Testis (tissue), 3 donors: Measurements from ENCODE around the gene NINL. TPM values are rescaled to one million over a fixed set of nuclear protein-coding genes. Genes with fewer than 3 reads are reported as not detected.
"Not testable (repeated sequence)": the region's sequence is repeated elsewhere in the genome, so short reads cannot be mapped to it uniquely, and the experiment has no call there.

Experiments used
- DNase-seq: peaks from one replicate; pipeline ENCODE4 v3.0.0-alpha.2; 2019
- H3K27ac ChIP-seq, 2 donors: fragments of 200-600 bp; sonication (generic); one replicate each; pipeline ENCODE4 v1.5.1; 2019
- H3K27me3 ChIP-seq: fragments of 200-600 bp; sonication (generic); one replicate; pipeline ENCODE4 v1.5.1; 2019
- H3K36me3 ChIP-seq: fragments of 200-600 bp; sonication (generic); one replicate; pipeline ENCODE4 v1.5.1; 2017; ENCODE audit warnings: low read depth; ENCODE audit errors: missing control alignments
- H3K4me1 ChIP-seq: fragments of 200-600 bp; sonication (generic); one replicate; pipeline ENCODE4 v1.5.1; 2019
- H3K4me3 ChIP-seq, 2 donors: fragments of 200-600 bp; sonication (generic); one replicate each; pipeline ENCODE4 v1.5.1; 2017 to 2019
- H3K9me3 ChIP-seq: fragments of 200-600 bp; sonication (generic); one replicate; pipeline ENCODE4 v1.5.1; 2017
- POLR2A ChIP-seq: fragments of 450-650 bp; IDR thresholded peaks from one replicate; pipeline ENCODE4 v1.6.1; 2017; ENCODE audit warnings: antibody characterized with exemption, mild to moderate bottlenecking, moderate library complexity
- WGBS, 2 donors: methylation state at CpG; one replicate each; pipeline ENCODE4 v1.1.5; 2018; 5-methylcytosine and 5-hydroxymethylcytosine counted together
- intact Hi-C: fragments of 100-400 bp; cut with DNase I; formaldehyde crosslinking; loops from one replicate; pipeline ENCODE4 v1.15.1; 2023; ENCODE audit warnings: low total_unique reads
- polyA plus RNA-seq: library from polyadenylated mRNA; stranded (reverse); fragments of 350-450 nt; fragmentation: Illumina TruSeq; extraction: RNeasy Lipid Tissue Mini Kit (QIAGEN cat#74804); gene quantifications from one replicate; pipeline ENCODE4 v1.2.3, GENCODE V29; 2014; ENCODE audit warnings: low read depth, low replicate concordance; ENCODE audit not compliant: insufficient read depth
- total RNA-seq, 2 donors: library from RNA; depleted of rRNA; stranded (reverse); fragments of >200 nt; gene quantifications; one replicate each; pipeline ENCODE4 v1.2.3, GENCODE V29; 2016
- TF ChIP-seq, protein P1 (sequence below), 3 experiments: fragments of 450-650 bp in 2 of 3; fragments of 200-600 bp in 1 of 3; sonication (generic) in 1 of 3; IDR thresholded peaks; one replicate each; pipeline ENCODE4 v1.5.1; 2016 to 2019; ENCODE audit warnings: antibody characterized with exemption in 3 of 3, mild to moderate bottlenecking in 2 of 3, moderate library complexity in 1 of 3

Gene NINL
- total and polyA plus RNA-seq, 3 donors from 2014 or later, result 17.9 to 33.4 (median 32.8) TPM

DNA sequence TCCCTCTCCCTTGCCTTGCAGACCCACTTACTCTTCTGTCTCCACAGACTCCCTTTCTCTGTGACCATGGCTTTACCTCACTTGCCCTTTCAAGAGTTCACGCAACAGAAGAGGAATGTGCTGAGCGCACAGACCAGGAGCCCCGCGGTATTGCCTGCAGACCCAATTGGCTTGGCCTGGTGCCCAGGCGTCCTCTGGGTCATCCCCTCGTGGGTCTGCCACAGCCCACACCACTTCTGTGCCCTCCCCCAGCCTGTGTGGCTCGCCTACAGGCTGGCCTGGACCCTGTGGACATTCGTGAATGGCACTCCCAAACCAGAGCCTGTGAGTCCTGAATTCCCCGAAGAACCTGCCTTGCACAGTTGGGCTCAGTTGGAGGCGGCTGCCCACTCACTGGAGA lies 15.3 kb upstream of the NINL start:
- no peaks in the 10 kb centered on the region for H3K9me3 ChIP-seq
- no peak for DNase-seq
- 77 to 83% methylated on average over 10 of the region's 10 CpGs for WGBS, 2 donors
- no peaks in the 10 kb centered on the region for H3K4me1 ChIP-seq
- H3K36me3 ChIP-seq, result no peaks in the 10 kb centered on the region
- no peaks in the 10 kb centered on the region for H3K27me3 ChIP-seq
- H3K27ac ChIP-seq, result no peak overlapping the region
- intact Hi-C loops, result no loop called here
- H3K4me3 ChIP-seq, result no peak overlapping the region
- TF ChIP-seq POLR2A, result no peak
- TF ChIP-seq, protein P1, sequence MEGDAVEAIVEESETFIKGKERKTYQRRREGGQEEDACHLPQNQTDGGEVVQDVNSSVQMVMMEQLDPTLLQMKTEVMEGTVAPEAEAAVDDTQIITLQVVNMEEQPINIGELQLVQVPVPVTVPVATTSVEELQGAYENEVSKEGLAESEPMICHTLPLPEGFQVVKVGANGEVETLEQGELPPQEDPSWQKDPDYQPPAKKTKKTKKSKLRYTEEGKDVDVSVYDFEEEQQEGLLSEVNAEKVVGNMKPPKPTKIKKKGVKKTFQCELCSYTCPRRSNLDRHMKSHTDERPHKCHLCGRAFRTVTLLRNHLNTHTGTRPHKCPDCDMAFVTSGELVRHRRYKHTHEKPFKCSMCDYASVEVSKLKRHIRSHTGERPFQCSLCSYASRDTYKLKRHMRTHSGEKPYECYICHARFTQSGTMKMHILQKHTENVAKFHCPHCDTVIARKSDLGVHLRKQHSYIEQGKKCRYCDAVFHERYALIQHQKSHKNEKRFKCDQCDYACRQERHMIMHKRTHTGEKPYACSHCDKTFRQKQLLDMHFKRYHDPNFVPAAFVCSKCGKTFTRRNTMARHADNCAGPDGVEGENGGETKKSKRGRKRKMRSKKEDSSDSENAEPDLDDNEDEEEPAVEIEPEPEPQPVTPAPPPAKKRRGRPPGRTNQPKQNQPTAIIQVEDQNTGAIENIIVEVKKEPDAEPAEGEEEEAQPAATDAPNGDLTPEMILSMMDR (IDR thresholded peaks at IDR 0.05), result no peak

DNA sequence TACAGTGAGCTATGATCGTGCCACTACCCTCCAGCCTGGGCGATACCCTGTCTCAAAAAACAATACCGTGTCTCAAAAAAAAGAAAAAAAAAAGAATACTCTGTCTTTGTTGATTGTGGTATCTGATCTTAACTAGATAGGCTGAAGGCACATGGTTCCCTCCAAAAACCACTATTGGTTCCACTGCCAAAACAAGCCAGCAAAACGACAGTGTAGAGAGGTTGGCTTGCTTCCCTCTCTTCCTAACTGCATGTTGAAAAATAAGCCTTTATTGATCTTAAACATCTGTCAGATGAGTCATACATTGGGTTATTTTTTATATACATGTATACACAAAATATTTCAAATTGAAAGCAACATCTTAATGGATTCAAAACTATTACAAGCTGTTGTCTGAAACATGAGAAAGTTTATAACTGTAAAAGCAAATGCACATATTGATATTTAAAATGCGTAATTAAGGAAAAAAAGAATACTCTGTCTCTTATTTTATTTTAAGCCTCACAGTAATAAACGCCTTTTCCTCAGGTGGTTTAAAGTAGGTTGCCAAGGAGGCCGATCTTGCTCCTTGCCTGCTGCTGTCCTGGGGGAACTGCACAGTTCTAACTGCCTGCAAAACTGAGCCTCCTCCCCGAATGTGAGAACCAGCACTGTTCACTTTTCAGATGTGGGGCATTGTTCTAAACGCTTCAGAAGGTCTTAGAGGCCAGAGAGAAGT lies 7.0 kb upstream of the NINL start:
- Histone ChIP-seq H3K4me1 (no peaks in the 10 kb centered on the region), H3K4me3 (no peak overlapping the region), H3K27me3 (no peaks in the 10 kb centered on the region), H3K9me3 (no peaks in the 10 kb centered on the region), H3K36me3 (no peaks in the 10 kb centered on the region), H3K27ac (no peak overlapping the region)
- DNase-seq, result no peak
- intact Hi-C loops, result no loop called here
- TF ChIP-seq POLR2A, result no peak
- TF ChIP-seq, protein P1 (IDR thresholded peaks at IDR 0.05), result no peak
- 69 to 74% methylated on average over 9 of the region's 9 CpGs for WGBS, 2 donors

DNA sequence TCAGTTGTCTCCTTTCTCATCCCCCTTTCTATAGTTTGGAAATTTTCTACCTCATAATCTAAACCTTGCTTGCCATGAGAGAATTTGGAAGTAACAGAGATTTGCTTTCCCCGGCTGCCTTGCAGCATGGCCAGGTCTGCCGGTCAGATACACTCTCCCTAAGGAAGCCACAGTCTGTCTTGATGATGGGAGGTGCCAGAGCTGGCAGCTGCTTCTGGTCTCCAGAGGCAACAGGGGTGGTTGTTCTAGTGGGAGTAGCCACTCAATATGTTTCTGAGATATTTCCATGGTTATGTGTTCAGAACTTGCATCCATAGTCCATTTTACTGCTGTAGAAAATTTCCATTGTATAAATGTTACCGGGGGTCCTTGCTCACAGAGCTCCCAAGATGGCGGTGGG lies 5.4 kb upstream of the NINL start:
- 70% methylated on average over 4 of the region's 4 CpGs for WGBS, 2 donors
- H3K27me3 ChIP-seq, H3K27ac ChIP-seq, H3K36me3 ChIP-seq, H3K9me3 ChIP-seq, DNase-seq, H3K4me1 ChIP-seq, intact Hi-C loops, H3K4me3 ChIP-seq: not testable (repeated sequence)

DNA sequence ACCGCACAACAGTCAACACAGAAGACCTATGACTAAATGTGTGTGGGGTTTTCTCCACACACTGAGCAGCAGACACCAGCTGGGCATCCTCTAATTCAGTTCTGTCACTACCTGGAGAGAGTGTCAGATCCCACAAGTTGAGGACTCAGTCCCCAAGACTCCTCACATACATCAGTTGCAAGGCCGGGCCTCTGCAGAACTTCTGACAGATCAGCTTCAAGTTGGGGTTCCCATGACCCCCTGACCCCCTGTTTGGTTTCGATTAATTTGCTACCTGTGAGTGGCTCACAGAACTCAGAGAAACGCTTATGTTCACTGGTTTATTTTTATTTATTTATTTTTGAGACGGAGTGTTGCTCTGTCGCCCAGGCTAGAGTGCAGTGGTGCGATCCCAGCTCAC lies 3.2 kb upstream of the NINL start:
- intact Hi-C loops, result no loop called here
- Histone ChIP-seq H3K36me3 (no peaks in the 10 kb centered on the region), H3K4me3 (no peak overlapping the region), H3K4me1 (no peaks in the 10 kb centered on the region), H3K9me3 (no peaks in the 10 kb centered on the region), H3K27ac (no peak overlapping the region), H3K27me3 (no peaks in the 10 kb centered on the region)
- no peak for DNase-seq
- TF ChIP-seq, protein P1 (IDR thresholded peaks at IDR 0.05), result no peak
- TF ChIP-seq POLR2A, result no peak
- 93 to 98% methylated on average over 7 of the region's 7 CpGs for whole genome bisulfite sequencing, 2 donors

DNA sequence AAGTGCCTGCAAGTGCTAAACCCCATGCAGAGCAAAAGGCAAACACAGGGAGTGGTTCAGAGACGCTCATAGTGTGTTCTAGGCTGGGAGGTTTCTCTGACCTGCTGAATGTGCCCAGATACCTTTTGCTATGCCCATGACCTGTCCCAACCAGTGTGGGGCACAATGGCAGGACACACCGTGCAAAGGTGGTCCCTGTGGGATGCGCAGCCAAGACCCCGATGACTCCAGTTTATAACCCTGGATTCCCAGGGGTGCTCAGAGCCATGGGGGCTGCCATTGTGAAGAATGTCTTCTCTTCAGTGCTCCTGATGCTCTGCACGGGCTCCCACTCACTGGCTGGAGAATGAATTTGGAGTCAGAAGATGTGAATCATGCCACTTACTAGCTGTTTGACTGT lies 2.2 kb upstream of the NINL start:
- intact Hi-C loops, result no loop called here

More for the DNA sequence above, 2.2 kb upstream of the NINL start:
- TF ChIP-seq POLR2A, result no peak
- TF ChIP-seq, protein P1 (IDR thresholded peaks at IDR 0.05), result no peak
- no peaks in the 10 kb centered on the region for H3K9me3 ChIP-seq
- DNase-seq, result no peak
- no peaks in the 10 kb centered on the region for H3K4me1 ChIP-seq
- H3K27ac ChIP-seq, result no peak overlapping the region
- 75 to 89% methylated on average over 5 of the region's 5 CpGs for WGBS, 2 donors
- H3K36me3 ChIP-seq, result no peaks in the 10 kb centered on the region
- H3K27me3 ChIP-seq, result no peaks in the 10 kb centered on the region
- H3K4me3 ChIP-seq, result no peak overlapping the region
